ENCODE measurements around the gene LTF. TPM values are rescaled to one million over a fixed set of nuclear protein-coding genes. Genes with fewer than 3 reads are reported as not detected.

Gene LTF
- 0.10 TPM in 1 of 2 replicates, not detected in the other for total RNA-seq

DNA sequence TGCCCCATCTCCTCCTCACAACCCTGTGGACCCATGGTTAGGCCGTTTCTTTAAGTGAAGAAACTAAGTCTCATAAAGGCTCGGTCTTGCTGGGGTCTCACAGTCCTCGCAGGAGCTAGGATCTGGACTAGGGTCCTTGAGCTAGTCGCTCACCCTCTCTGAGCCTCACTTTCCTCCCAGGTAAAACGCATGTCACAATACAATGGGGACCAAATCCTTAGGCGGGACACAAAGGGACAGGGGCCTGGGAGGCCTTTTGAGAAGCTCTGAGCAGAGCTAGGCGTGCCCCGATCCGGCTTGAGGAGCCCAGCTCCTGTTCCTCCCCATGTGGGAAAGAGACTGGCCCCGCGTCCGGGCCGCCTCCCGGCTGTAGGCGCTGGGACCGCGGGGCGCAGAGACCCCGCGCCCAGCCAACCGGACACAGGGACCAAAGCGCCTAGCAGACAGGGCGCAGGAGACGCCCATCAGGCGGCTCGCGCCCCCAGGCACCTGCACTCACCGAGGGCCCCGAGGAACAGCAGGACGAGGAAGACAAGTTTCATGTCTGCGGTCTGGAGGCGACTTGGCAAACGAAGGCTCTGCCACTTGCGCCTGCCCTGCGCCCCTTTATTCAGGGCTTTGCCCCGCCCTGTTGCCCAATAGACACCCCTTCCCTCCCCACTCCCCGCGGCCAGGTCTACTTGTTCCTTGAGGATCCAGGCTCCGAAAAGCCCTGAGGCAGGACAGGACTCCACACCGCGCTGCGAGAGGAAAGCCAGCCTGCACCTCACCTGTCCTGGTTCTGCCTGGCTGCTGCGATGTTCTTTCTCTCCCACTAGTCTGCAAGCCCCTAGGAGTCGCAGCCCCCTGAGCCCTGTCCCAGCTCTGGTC lies at the start of gene LTF:
TSS of gene LTF (minus strand) at position 580 of the 870 bp plus-strand sequence. CDS start at position 542, 38 bp downstream.
- H3K4me3 Mint-ChIP-seq, result no peak within 1 kb of the TSS
- no peaks in the 10 kb centered on the region for H3K36me3 Mint-ChIP-seq (ENCODE audit: low read depth)
- H3K4me1 Mint-ChIP-seq, result no peaks in the 10 kb centered on the region
- CTCF ChIA-PET, result no interaction called here
- no peak within 1 kb of the TSS for H3K27ac Mint-ChIP-seq
- intact Hi-C loops (cut with micrococcal nuclease), result no loop called here
- H3K27me3 Mint-ChIP-seq, result peaks cover 44% of the 10 kb centered on the region
- ATAC-seq (ENCODE audit: low read depth), result no peak
- TF ChIP-seq, protein P1, sequence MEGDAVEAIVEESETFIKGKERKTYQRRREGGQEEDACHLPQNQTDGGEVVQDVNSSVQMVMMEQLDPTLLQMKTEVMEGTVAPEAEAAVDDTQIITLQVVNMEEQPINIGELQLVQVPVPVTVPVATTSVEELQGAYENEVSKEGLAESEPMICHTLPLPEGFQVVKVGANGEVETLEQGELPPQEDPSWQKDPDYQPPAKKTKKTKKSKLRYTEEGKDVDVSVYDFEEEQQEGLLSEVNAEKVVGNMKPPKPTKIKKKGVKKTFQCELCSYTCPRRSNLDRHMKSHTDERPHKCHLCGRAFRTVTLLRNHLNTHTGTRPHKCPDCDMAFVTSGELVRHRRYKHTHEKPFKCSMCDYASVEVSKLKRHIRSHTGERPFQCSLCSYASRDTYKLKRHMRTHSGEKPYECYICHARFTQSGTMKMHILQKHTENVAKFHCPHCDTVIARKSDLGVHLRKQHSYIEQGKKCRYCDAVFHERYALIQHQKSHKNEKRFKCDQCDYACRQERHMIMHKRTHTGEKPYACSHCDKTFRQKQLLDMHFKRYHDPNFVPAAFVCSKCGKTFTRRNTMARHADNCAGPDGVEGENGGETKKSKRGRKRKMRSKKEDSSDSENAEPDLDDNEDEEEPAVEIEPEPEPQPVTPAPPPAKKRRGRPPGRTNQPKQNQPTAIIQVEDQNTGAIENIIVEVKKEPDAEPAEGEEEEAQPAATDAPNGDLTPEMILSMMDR (IDR thresholded peaks at IDR 0.05), result no peak
- POLR2A ChIA-PET, result no interaction called here
- DNase-seq, result no peak
- H3K9me3 Mint-ChIP-seq, result peaks cover 8% of the 10 kb centered on the region

DNA sequence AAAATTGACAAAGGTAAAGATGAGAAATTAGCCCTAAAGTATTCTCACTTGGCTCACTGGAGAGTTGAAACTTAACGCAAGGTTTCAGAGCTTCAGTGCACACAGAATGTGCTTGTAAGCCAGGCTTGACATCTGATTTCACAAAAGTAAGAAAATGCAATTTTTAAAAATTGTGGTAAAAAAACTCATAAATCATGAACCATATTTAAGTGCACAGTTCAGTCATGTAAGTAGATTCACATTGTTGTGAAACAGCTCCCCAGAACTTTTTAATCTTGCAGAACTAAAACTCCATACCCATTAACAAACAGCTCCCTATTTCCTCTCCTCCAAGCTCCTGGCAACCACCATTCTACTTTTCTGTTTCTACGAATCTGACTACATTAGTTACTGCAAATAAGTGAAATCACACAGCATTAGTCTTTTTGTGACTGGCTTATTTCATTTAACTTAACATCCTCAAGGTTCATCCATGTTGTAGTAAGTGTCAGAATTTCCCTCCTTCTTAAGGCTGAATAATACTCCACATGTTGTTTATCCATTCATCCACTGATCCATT lies 47.6 kb upstream of the LTF start:
- no peaks in the 10 kb centered on the region for H3K9me3 Mint-ChIP-seq
- no peak for DNase-seq
- POLR2A ChIA-PET, result no interaction called here

DNA sequence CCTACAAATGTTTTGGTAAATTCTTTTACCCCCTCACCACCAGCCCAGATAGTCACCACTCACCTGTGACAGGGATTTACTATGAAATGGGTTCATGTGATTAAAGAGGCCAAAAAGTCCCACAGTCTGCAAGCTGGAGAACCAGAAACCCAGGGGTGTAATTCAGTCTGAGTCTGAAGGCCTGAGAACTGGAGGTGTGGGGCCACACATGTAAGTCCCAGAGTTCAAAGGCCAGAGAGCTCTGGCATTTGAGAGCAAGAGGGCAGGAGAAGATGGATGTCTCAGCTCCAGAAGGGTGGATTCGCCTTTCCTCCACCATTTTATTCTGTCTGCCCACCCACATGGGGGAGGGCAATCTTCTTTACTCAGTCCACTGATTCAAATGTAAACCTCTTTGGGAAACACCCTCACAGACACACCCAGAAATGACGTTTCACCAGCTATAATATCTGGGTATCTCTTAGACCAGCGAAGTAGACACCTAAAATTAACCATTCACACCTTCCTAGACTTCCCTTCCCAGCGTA lies 45.0 kb upstream of the LTF start:
- no peak for DNase-seq
- ChIA-PET POLR2A (interaction anchor here (1.4 kb wide), 1 partner anchor 29 kb away, joined by 5 read pairs; no protein-coding TSS in a partner anchor), CTCF (interaction anchor here (1.3 kb wide), 1 partner anchor 21 kb away, joined by 7 read pairs; no protein-coding TSS in a partner anchor)
- H3K27me3 Mint-ChIP-seq, result peaks cover 3% of the 10 kb centered on the region
- no peak overlapping the region for H3K27ac Mint-ChIP-seq
- peaks cover 13% of the 10 kb centered on the region for H3K4me1 Mint-ChIP-seq
- TF ChIP-seq, protein P1 (IDR thresholded peaks at IDR 0.05), result no peak
- no peak overlapping the region for H3K4me3 Mint-ChIP-seq
- H3K36me3 Mint-ChIP-seq (ENCODE audit: low read depth), result no peaks in the 10 kb centered on the region
- intact Hi-C loops (cut with micrococcal nuclease), result no loop called here
- ATAC-seq (ENCODE audit: low read depth), result no peak
- peaks cover 6% of the 10 kb centered on the region for H3K9me3 Mint-ChIP-seq

More for the DNA sequence above, 47.6 kb upstream of the LTF start:
- Mint-ChIP-seq H3K4me3 (no peak overlapping the region), H3K4me1 (peaks cover 3% of the 10 kb centered on the region), H3K27me3 (peaks cover 3% of the 10 kb centered on the region), H3K36me3 (ENCODE audit: low read depth) (no peaks in the 10 kb centered on the region), H3K27ac (no peak overlapping the region)
- ATAC-seq (ENCODE audit: low read depth), result no peak
- CTCF ChIA-PET, result no interaction called here
- intact Hi-C loops (cut with micrococcal nuclease), result no loop called here
- TF ChIP-seq, protein P1 (IDR thresholded peaks at IDR 0.05), result no peak

DNA sequence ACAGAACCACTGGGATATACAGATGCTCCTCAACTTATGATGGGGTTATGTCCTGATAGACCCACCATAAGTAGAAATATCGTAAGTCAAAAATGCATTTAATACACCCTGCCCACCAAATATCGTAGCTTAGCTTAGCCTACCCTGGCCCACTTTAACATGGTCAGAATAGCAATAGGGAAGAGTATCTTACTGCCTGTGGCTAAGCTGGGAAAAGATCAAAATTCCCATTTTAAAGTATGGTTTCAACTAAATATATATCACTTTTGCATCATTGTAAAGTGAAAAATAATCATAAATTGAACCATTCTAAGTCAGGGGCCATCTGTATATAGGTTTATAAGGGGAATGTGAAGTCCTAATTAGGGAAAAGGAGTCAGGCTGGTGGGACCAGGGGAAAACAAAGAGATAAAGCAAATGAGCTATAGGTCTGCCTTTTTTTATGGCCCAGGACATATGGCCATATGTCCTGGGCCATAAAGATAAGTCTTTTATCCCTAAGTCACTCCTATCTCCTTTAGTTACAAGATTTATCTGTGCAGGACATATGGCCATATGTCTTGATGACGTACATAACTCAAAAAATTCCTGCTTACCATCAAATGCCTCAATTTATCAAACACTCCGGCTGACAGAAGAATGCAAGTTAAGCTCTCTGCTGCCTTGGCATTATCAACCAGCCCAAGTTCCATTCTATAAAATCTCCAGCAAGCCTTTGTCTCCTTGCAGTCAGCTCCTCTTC lies 44.3 kb upstream of the LTF start:
- POLR2A ChIA-PET, result interaction anchor here (1.4 kb wide), 1 partner anchor 30 kb away, joined by 5 read pairs; no protein-coding TSS in a partner anchor
- H3K9me3 Mint-ChIP-seq, result peaks cover 8% of the 10 kb centered on the region
- intact Hi-C loops (cut with micrococcal nuclease), result no loop called here
- H3K27me3 Mint-ChIP-seq, result peaks cover 3% of the 10 kb centered on the region
- DNase-seq (no peak), ATAC-seq (ENCODE audit: low read depth) (no peak)
- H3K4me1 Mint-ChIP-seq, result peaks cover 15% of the 10 kb centered on the region
- CTCF ChIA-PET, result no interaction called here
- H3K4me3 Mint-ChIP-seq, result no peak overlapping the region
- TF ChIP-seq, protein P1 (IDR thresholded peaks at IDR 0.05), result no peak
- H3K27ac Mint-ChIP-seq, result no peak overlapping the region
- H3K36me3 Mint-ChIP-seq (ENCODE audit: low read depth), result no peaks in the 10 kb centered on the region

Measured in activated B cell treated with CpG ODN at 0.5 μM for 24 hours (primary cell).